CD4-positive, alpha-beta T cell treated with Interleukin-10 for 1 hour (primary cell): ENCODE results near the gene IL24.
"Not testable (repeated sequence)": the region's sequence is repeated elsewhere in the genome, so short reads cannot be mapped to it uniquely, and the experiment has no call there.

Experiments
- DNase-seq: peaks from one replicate; pipeline ENCODE4 v3.0.0-alpha.2; 2020

Gene IL24

GRCh38 chr1:206897175-206897574 lies at the start of gene IL24:
TSS of gene IL24 (plus strand) at chr1:206897443. CDS start at chr1:206897833, 390 bp downstream.
- no peak for DNase-seq

GRCh38 chr1:206847946-206848345 lies 49.3 kb upstream of the IL24 start:
- DNase-seq = no peak

GRCh38 chr1:206850401-206850800 lies 46.8 kb upstream of the IL24 start:
- no peak for DNase-seq

GRCh38 chr1:206851341-206852010 lies 45.8 kb upstream of the IL24 start:
- DNase-seq = no peak

- not testable (repeated sequence) for DNase-seq
Measured at GRCh38 chr1:206852662-206853061, 44.6 kb upstream of the IL24 start.

- DNase-seq = not testable (repeated sequence)
Measured at GRCh38 chr1:206853696-206854095, 43.5 kb upstream of the IL24 start.

GRCh38 chr1:206854401-206855129 lies 42.7 kb upstream of the IL24 start:
- no peak for DNase-seq

GRCh38 chr1:206855859-206856258 lies 41.4 kb upstream of the IL24 start:
- DNase-seq = no peak

GRCh38 chr1:206856674-206857464 lies 40.4 kb upstream of the IL24 start:
- DNase-seq = peak; percentile 32

GRCh38 chr1:206859082-206859521 lies 38.1 kb upstream of the IL24 start:
- peak; percentile 22 for DNase-seq

GRCh38 chr1:206860165-206860564 lies 37.1 kb upstream of the IL24 start:
- no peak for DNase-seq

GRCh38 chr1:206863266-206863665 lies 34.0 kb upstream of the IL24 start:
- DNase-seq = no peak

- peak; percentile 84 for DNase-seq
Measured at GRCh38 chr1:206864939-206865671, 32.1 kb upstream of the IL24 start, which contains the start of gene IL20. TSS of gene IL20 (plus strand) at chr1:206865623. CDS start at chr1:206865853, 230 bp downstream.

- no peak for DNase-seq
Measured at GRCh38 chr1:206866062-206866461, 31.2 kb upstream of the IL24 start.

- DNase-seq = no peak
Measured at GRCh38 chr1:206867239-206867638, 30.0 kb upstream of the IL24 start.

- DNase-seq = no peak
Measured at GRCh38 chr1:206867716-206868115, 29.5 kb upstream of the IL24 start.

GRCh38 chr1:206868264-206868663 lies 29.0 kb upstream of the IL24 start:
- no peak for DNase-seq

- no peak for DNase-seq
Measured at GRCh38 chr1:206872139-206872538, 25.1 kb upstream of the IL24 start.

- no peak for DNase-seq
Measured at GRCh38 chr1:206873603-206874188, 23.5 kb upstream of the IL24 start.

GRCh38 chr1:206875752-206876377 lies 21.4 kb upstream of the IL24 start:
- DNase-seq = no peak

- DNase-seq = no peak
Measured at GRCh38 chr1:206878456-206878855, 18.8 kb upstream of the IL24 start.

- DNase-seq = no peak
Measured at GRCh38 chr1:206880314-206880713, 16.9 kb upstream of the IL24 start.
